Endothelial cell of umbilical vein (primary cell): ENCODE data around the gene RBL1. TPM values are rescaled to one million over a fixed set of nuclear protein-coding genes. Genes with fewer than 3 reads are reported as not detected.

Source experiments
- BruUV-seq: library from RNA; stranded (reverse); fragments of 400-500 nt; replicated peaks from 2 replicates; lab custom pipeline; 2021; lab: Mats Ljungman, UMichigan
- CTCF ChIA-PET: fragments of 300-600, 350-600 bp; sonication (Branson Sonifier 250); formaldehyde crosslinking; loops from one replicate; lab custom pipeline; 2021; ENCODE audit warnings: antibody characterized with exemption, inconsistent platforms; lab: Charles Lee
- POLR2A ChIA-PET: fragments of 300-600, 350-600 bp; sonication (Branson Sonifier 250); formaldehyde crosslinking; loops from one replicate; lab custom pipeline; 2021; ENCODE audit warnings: antibody characterized with exemption, inconsistent platforms; lab: Charles Lee
- DNase-seq: peaks from one replicate; pipeline ENCODE4 v3.0.0-alpha.2; 2011; ENCODE audit warnings: low read depth, low spot score
- FAIRE-seq: peaks from 2 replicates; lab custom pipeline; 2011; peaks lifted over from hg19 to GRCh38; lab: Jason Lieb, UNC
- H2AFZ ChIP-seq: 2 replicates; pipeline ENCODE4 v1.6.0; 2012; ENCODE audit warnings: low read depth, low read length, control low read depth, inconsistent platforms
- H3K27ac ChIP-seq: 2 replicates; pipeline ENCODE4 v1.5.1; 2011; ENCODE audit warnings: low read depth, mild to moderate bottlenecking, control low read depth, low read length, moderate library complexity; ENCODE audit not compliant: insufficient read depth
- H3K27me3 ChIP-seq, 2 experiments: 2 replicates each; pipeline versions ENCODE4 v1.6.0 to v1.6.1; 2011; ENCODE audit warnings: low read length in 2 of 2, mixed read lengths in 1 of 2; ENCODE audit not compliant: control insufficient read depth in 2 of 2, insufficient read depth in 2 of 2
- H3K36me3 ChIP-seq, 2 experiments: 2 replicates in 1 of 2; 3 replicates in 1 of 2; pipeline ENCODE4 v1.5.1; 2011; ENCODE audit warnings: low read length in 2 of 2, mild to moderate bottlenecking in 1 of 2, moderate library complexity in 1 of 2; ENCODE audit not compliant: control insufficient read depth in 2 of 2, insufficient read depth in 2 of 2; ENCODE audit errors: extremely low read depth in 1 of 2
- H3K4me1 ChIP-seq: 3 replicates; pipeline ENCODE4 v1.5.1; 2011; ENCODE audit warnings: mild to moderate bottlenecking, low read length; ENCODE audit not compliant: control insufficient read depth, insufficient read depth; ENCODE audit errors: extremely low read depth
- H3K4me2 ChIP-seq: 2 replicates; pipeline ENCODE4 v1.6.1; 2011; ENCODE audit warnings: low read length, control low read depth, mixed read lengths; ENCODE audit not compliant: insufficient read depth
- H3K4me3 ChIP-seq, 3 experiments: fragments of 200-600 bp in 1 of 3; sonication (generic), shearing (Covaris generic) in 1 of 3; replicated peaks in 1 of 3; 2 replicates each; pipeline ENCODE4 v1.5.1; 2011 to 2016; ENCODE audit warnings: control low read depth in 3 of 3, low read length in 3 of 3, mild to moderate bottlenecking in 2 of 3, inconsistent platforms in 1 of 3, low read depth in 1 of 3, moderate library complexity in 1 of 3; ENCODE audit not compliant: insufficient read depth in 1 of 3
- H3K79me2 ChIP-seq: 2 replicates; pipeline ENCODE4 v1.6.0; 2012; ENCODE audit warnings: low read length, inconsistent platforms; ENCODE audit not compliant: control insufficient read depth, insufficient read depth
- H3K9ac ChIP-seq: replicated peaks from 2 replicates; pipeline ENCODE3; 2011; ENCODE audit warnings: low read length, control low read depth; ENCODE audit not compliant: insufficient read depth; ENCODE audit errors: extremely low read depth
- H3K9me1 ChIP-seq: replicated peaks from 3 replicates; pipeline ENCODE4 v1.6.0; 2011; ENCODE audit warnings: mild to moderate bottlenecking, low read length; ENCODE audit not compliant: control insufficient read depth, insufficient read depth; ENCODE audit errors: extremely low read depth
- H3K9me3 ChIP-seq: replicated peaks from 2 replicates; pipeline ENCODE4 v1.5.1; 2012; ENCODE audit warnings: low read length, inconsistent platforms; ENCODE audit not compliant: control insufficient read depth, insufficient read depth
- H4K20me1 ChIP-seq: replicated peaks from 2 replicates; pipeline ENCODE3; 2011; ENCODE audit warnings: mild to moderate bottlenecking, low read length; ENCODE audit not compliant: control insufficient read depth, insufficient read depth; ENCODE audit errors: extremely low read depth
- CTCF ChIP-seq, 2 donors: IDR thresholded peaks; 1 replicate in 1 of 2; 2 replicates in 1 of 2; pipeline ENCODE4 v1.5.1; 2011; ENCODE audit warnings: low read length in 2 of 2, mild to moderate bottlenecking in 2 of 2, moderate library complexity in 2 of 2, control low read depth in 1 of 2, inconsistent platforms in 1 of 2, low read depth in 1 of 2; ENCODE audit not compliant: insufficient read depth in 1 of 2; ENCODE audit errors: extremely low read depth in 1 of 2
- EZH2 ChIP-seq: IDR thresholded peaks from 2 replicates; pipeline ENCODE4 v1.6.1; 2012; ENCODE audit warnings: borderline replicate concordance, low read depth, mild to moderate bottlenecking, moderate library complexity, low read length, inconsistent platforms; ENCODE audit not compliant: severe bottlenecking
- FOS ChIP-seq: IDR thresholded peaks from 2 replicates; pipeline ENCODE4 v1.6.1; 2011; ENCODE audit warnings: mild to moderate bottlenecking, low read length, moderate library complexity, borderline replicate concordance; ENCODE audit not compliant: insufficient read depth
- GATA2 ChIP-seq: IDR thresholded peaks from 2 replicates; pipeline ENCODE4 v1.7.0; 2011; ENCODE audit warnings: low read depth, mild to moderate bottlenecking, moderate library complexity, mixed read lengths, low read length; ENCODE audit not compliant: insufficient read length, insufficient read depth
- MAX ChIP-seq: IDR thresholded peaks from 2 replicates; pipeline ENCODE4 v1.6.1; 2011; ENCODE audit not compliant: insufficient read depth, insufficient read length
- MYC ChIP-seq: IDR thresholded peaks from one replicate; pipeline ENCODE4 v1.6.1; 2011; ENCODE audit warnings: mild to moderate bottlenecking, low read depth, low read length
- POLR2A ChIP-seq: IDR thresholded peaks from 2 replicates; pipeline ENCODE4 v1.6.1; 2012; ENCODE audit warnings: low read depth, mild to moderate bottlenecking, control low read depth, low read length
- POLR2AphosphoS5 ChIP-seq: IDR thresholded peaks from 2 replicates; pipeline ENCODE4 v1.6.1; 2012; ENCODE audit warnings: low read depth, mild to moderate bottlenecking, control low read depth, low read length, moderate library complexity; ENCODE audit not compliant: insufficient read depth
- dilution Hi-C: fragments of 300-500 bp; cut with MboI; formaldehyde crosslinking; loops from one replicate; pipeline ENCODE4 v1.15.0; 2019; ENCODE audit warnings: low sequenced_read_pairs; ENCODE audit not compliant: extremely low pct_ligation_motif_present
- intact Hi-C: fragments of 100-400 bp; cut with micrococcal nuclease; formaldehyde crosslinking; loops from one replicate; pipeline ENCODE4 v1.10.0; 2022
- polyA plus RNA-seq, 4 experiments: library from polyadenylated mRNA; depleted of rRNA in 3 of 4; stranded (reverse) in 3 of 4; unstranded in 1 of 4; fragments of >200 nt; gene quantifications; 2 replicates each; pipeline versions ENCODE4 v1.2.1 to v1.2.3, GENCODE V29; 2011 to 2012; ENCODE audit warnings: missing spikeins in 1 of 4
- total RNA-seq: library from RNA; stranded (reverse); gene quantifications from 2 replicates; pipeline ENCODE4 v1.2.3, GENCODE V29; 2021

The RBL1 gene
- total and polyA plus RNA-seq, 2 donors (not counting 3 experiments of a cell fraction or from before 2014, with no cell fraction given) = 3.1 to 20.1 TPM

GRCh38 chr20:37066168-37066567 lies 29.6 kb downstream of the RBL1 start:
- no peak overlapping the region for H2AFZ ChIP-seq
- H3K4me2 ChIP-seq = no peak overlapping the region
- H3K36me3 ChIP-seq = peaks cover 0 to 14% of the 10 kb centered on the region in 2 experiments
- ChIA-PET CTCF (no interaction called here), POLR2A (no interaction called here)
- no peak overlapping the region for H3K27ac ChIP-seq
- TF ChIP-seq EZH2 (no peak), MYC (no peak), POLR2A (no peak), FOS (no peak), CTCF (IDR thresholded peaks at IDR 0.05; ENCODE audit: extremely low read depth in 1 of 2, insufficient read depth in 1 of 2, low read depth in 1 of 2, low read length in 2 of 2) (no peak)
- DNase-seq (no peak), FAIRE-seq (no peak)
- H3K9ac ChIP-seq = no peak overlapping the region
- H3K9me1 ChIP-seq = no peaks in the 10 kb centered on the region
- peaks cover 2% of the 10 kb centered on the region for H3K79me2 ChIP-seq
- dilution Hi-C loops (no loop called here), intact Hi-C loops (no loop called here)
- H3K9me3 ChIP-seq = no peaks in the 10 kb centered on the region
- no TSS peak for BruUV-seq
- H3K27me3 ChIP-seq = no peaks in the 10 kb centered on the region
- no peaks in the 10 kb centered on the region for H3K4me1 ChIP-seq
- no peak overlapping the region for H3K4me3 ChIP-seq
- no peaks in the 10 kb centered on the region for H4K20me1 ChIP-seq

DNA sequence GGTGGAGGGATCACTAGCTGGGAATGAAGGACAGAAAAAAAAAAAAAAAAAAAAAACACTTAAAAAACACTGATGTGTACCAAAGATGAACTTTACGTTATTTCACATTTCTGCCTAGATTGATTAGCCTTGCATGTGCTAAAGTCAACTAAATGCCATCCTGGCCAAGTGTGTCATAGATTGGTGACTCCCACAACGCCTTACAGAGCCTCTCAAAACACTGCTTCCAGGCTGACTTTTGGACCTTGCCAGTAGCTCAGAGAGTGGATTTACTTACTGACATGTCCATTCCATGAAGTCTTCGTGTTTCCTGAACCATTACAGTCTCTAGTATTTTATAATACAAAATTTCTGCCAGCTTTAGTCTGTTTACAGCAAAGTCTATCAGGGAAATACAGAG lies 40.5 kb downstream of the RBL1 start:
- Histone ChIP-seq H3K79me2 (no peaks in the 10 kb centered on the region), H3K9me3 (no peaks in the 10 kb centered on the region), H3K9ac (no peak overlapping the region), H3K4me3 (no peak overlapping the region), H2AFZ (no peak overlapping the region), H3K27ac (no peak overlapping the region), H3K36me3 (peaks cover 0 to 8% of the 10 kb centered on the region in 2 experiments), H3K4me2 (no peak overlapping the region), H3K27me3 (no peaks in the 10 kb centered on the region), H3K4me1 (no peaks in the 10 kb centered on the region), H3K9me1 (no peaks in the 10 kb centered on the region), H4K20me1 (no peaks in the 10 kb centered on the region)
- dilution Hi-C loops = no loop called here
- BruUV-seq = no TSS peak
- DNase-seq (no peak), FAIRE-seq (no peak)
- ChIA-PET CTCF (no interaction called here), POLR2A (no interaction called here)
- intact Hi-C loops = no loop called here
- no peak for TF ChIP-seq POLR2AphosphoS5
- no peak for TF ChIP-seq EZH2
- no peak for TF ChIP-seq GATA2
- no peak for TF ChIP-seq FOS
- TF ChIP-seq POLR2A = no peak
- TF ChIP-seq MAX = no peak
